GM23338 (cell line): ENCODE measurements around the gene DUSP9. TPM values are rescaled to one million over a fixed set of nuclear protein-coding genes. Genes with fewer than 3 reads are reported as not detected.

Source experiments
- CTCF ChIP-seq, 2 experiments: fragments of 200-600 bp in 1 of 2; sonication (generic) in 1 of 2; conservative IDR thresholded peaks; 2 replicates each; pipeline versions ENCODE4 v1.5.1 to v1.6.1; 2016 to 2017; ENCODE audit warnings: antibody characterized with exemption in 2 of 2, low read depth in 2 of 2, mild to moderate bottlenecking in 2 of 2, moderate library complexity in 1 of 2
- NANOG ChIP-seq: IDR thresholded peaks from 2 replicates; pipeline ENCODE4 v1.6.1; 2016; ENCODE audit warnings: antibody characterized with exemption, borderline replicate concordance
- STAT1 ChIP-seq: IDR thresholded peaks from one replicate; pipeline ENCODE4 v1.6.1; 2016; ENCODE audit warnings: antibody characterized with exemption; ENCODE audit not compliant: unreplicated experiment
- ZNF331 ChIP-seq: fragments of 250-450 bp; sonication (Bioruptor Pico); IDR thresholded peaks from 2 replicates; pipeline ENCODE4 v1.5.0; 2020; ENCODE audit warnings: low read depth, mild to moderate bottlenecking, moderate library complexity
- ZNF462 ChIP-seq: fragments of 250-450 bp; sonication (Bioruptor Pico); IDR thresholded peaks from 2 replicates; pipeline ENCODE4 v1.5.0; 2020; ENCODE audit warnings: mild to moderate bottlenecking, moderate library complexity
- polyA plus RNA-seq: library from polyadenylated mRNA; unstranded; fragments of >200 nt; fragmentation: Nextera tagmentation; extraction: Ambion mirVana; gene quantifications from 2 replicates; pipeline ENCODE4 v1.2.1, GENCODE V29; 2016
- total RNA-seq: library from RNA; depleted of rRNA; stranded (reverse); fragments of >200 nt; shearing (Covaris generic); gene quantifications from 2 replicates; pipeline ENCODE4 v1.2.3, GENCODE V29; 2014

The DUSP9 gene
- total and polyA plus RNA-seq, 2 experiments from 2014 or later, result 0.71 to 3.9 TPM

GRCh38 chrX:153598541-153599191 is 48.3 kb upstream of the DUSP9 start, which contains the start of gene CCNQ (continued):
- TF ChIP-seq ZNF462 (CRISPR knock-in tag), result no peak
- no peak for TF ChIP-seq ZNF331 (CRISPR knock-in tag)
- TF ChIP-seq CTCF (conservative IDR thresholded peaks at IDR 0.05; ENCODE audit: low read depth in 2 of 2), result no peak
- no peak for TF ChIP-seq NANOG
- TF ChIP-seq STAT1, result no peak
